Stimulated activated CD8-positive, alpha-beta memory T cell treated with anti-CD3 and anti-CD28 coated beads, Interleukin-2, amount 100 ng/mL, for 48 hours (primary cell): ENCODE results near the gene RGS9BP.
"Not testable (repeated sequence)": the region's sequence is repeated elsewhere in the genome, so short reads cannot be mapped to it uniquely, and the experiment has no call there.

Experiments
- DNase-seq, 2 donors: peaks; one replicate each; pipeline ENCODE4 v3.0.0-alpha.2; 2020; ENCODE audit warnings: low read depth in 2 of 2

The RGS9BP gene

GRCh38 chr19:32695506-32695905 lies 19.9 kb downstream of the RGS9BP start:
- not testable (repeated sequence) for DNase-seq

- DNase-seq, result not testable (repeated sequence)
Measured at GRCh38 chr19:32696771-32697170, 21.1 kb downstream of the RGS9BP start.

- DNase-seq, result not testable (repeated sequence)
Measured at GRCh38 chr19:32700129-32700528, 24.5 kb downstream of the RGS9BP start.

GRCh38 chr19:32702010-32702409 lies 26.4 kb downstream of the RGS9BP start:
- no peak for DNase-seq

- DNase-seq, result not testable (repeated sequence)
Measured at GRCh38 chr19:32704006-32704405, 28.4 kb downstream of the RGS9BP start.

- no peak for DNase-seq
Measured at GRCh38 chr19:32708457-32708856, 32.8 kb downstream of the RGS9BP start.

GRCh38 chr19:32709032-32709431 lies 33.4 kb downstream of the RGS9BP start:
- DNase-seq, result no peak

- DNase-seq, result no peak
Measured at GRCh38 chr19:32711747-32712146, 36.1 kb downstream of the RGS9BP start.

- DNase-seq, result not testable (repeated sequence)
Measured at GRCh38 chr19:32716203-32716602, 40.6 kb downstream of the RGS9BP start.

- DNase-seq, result no peak
Measured at GRCh38 chr19:32717496-32717895, 41.8 kb downstream of the RGS9BP start.

- DNase-seq, result no peak
Measured at GRCh38 chr19:32718286-32718685, 42.6 kb downstream of the RGS9BP start.

GRCh38 chr19:32719611-32720059 lies 44.0 kb downstream of the RGS9BP start, which contains the start of gene TDRD12:
TSS of gene TDRD12 (plus strand) at chr19:32719767. CDS start at chr19:32720073, 306 bp downstream.
- DNase-seq, result peak in 1 of 2 donors; percentile 4

GRCh38 chr19:32720216-32720935 lies 44.7 kb downstream of the RGS9BP start:
- DNase-seq, result no peak

GRCh38 chr19:32720936-32721250 lies 45.2 kb downstream of the RGS9BP start:
- DNase-seq, result no peak
